HCT116 (cell line): ENCODE measurements around the gene NCBP2. TPM values are rescaled to one million over a fixed set of nuclear protein-coding genes. Genes with fewer than 3 reads are reported as not detected.

Source experiments
- ATAC-seq: fragments of 200-7000 bp; cut with Tn5 transposase; 2 replicates; pipeline ENCODE4 v1.9.1; 2020; ENCODE audit warnings: mild to moderate bottlenecking, moderate library complexity
- BruUV-seq: library from RNA; stranded (reverse); fragments of 400-500 nt; replicated peaks from 2 replicates; lab custom pipeline; 2021; lab: Mats Ljungman, UMichigan
- CTCF ChIA-PET: fragments of 300-600 bp; sonication (Branson Sonifier 250); formaldehyde crosslinking; loops from one replicate; lab custom pipeline; 2021; ENCODE audit warnings: antibody characterized with exemption; lab: Charles Lee
- POLR2A ChIA-PET: fragments of 300-600, 350-600 bp; sonication (Branson Sonifier 250); formaldehyde crosslinking; loops from one replicate; lab custom pipeline; 2021; ENCODE audit warnings: antibody characterized with exemption; lab: Charles Lee
- RAD21 ChIA-PET, 2 experiments: fragments of 300-600 bp; sonication (Branson Sonifier 250); formaldehyde crosslinking; loops; one replicate each; lab custom pipeline; 2023; ENCODE audit warnings: low total read pairs in 2 of 2; ENCODE audit not compliant: uncharacterized antibody in 2 of 2, unreplicated experiment in 2 of 2, low non-redundant PET in 1 of 2; lab: Charles Lee
- DNase-seq: peaks from one replicate; pipeline ENCODE4 v3.0.0-alpha.2; 2010; ENCODE audit warnings: low read depth, low spot score
- H2AFZ ChIP-seq: fragments of 200-600 bp; shearing (Covaris generic), sonication (generic); 2 replicates; pipeline ENCODE4 v1.6.1; 2017; ENCODE audit warnings: low read depth, mixed run types, mixed read lengths, antibody characterized with exemption, low read length; ENCODE audit not compliant: poor library complexity, severe bottlenecking
- H3K27ac ChIP-seq: 2 replicates; pipeline ENCODE4 v1.5.1; 2012; ENCODE audit warnings: low read depth, low read length
- H3K27me3 ChIP-seq: fragments of 200-600 bp; sonication (generic); 2 replicates; pipeline ENCODE4 v1.6.1; 2016; ENCODE audit warnings: mixed run types, low read length, mixed read lengths; ENCODE audit not compliant: insufficient read depth
- H3K36me3 ChIP-seq, 2 experiments: fragments of 200-500 bp in 1 of 2; fragments of 200-600 bp in 1 of 2; sonication (Bioruptor generic) in 1 of 2; sonication (generic) in 1 of 2; 2 replicates each; pipeline versions ENCODE4 v1.5.1 to v1.6.1; 2014 to 2016; ENCODE audit warnings: low read length in 2 of 2, inconsistent platforms in 1 of 2, mixed read lengths in 1 of 2, mixed run types in 1 of 2; ENCODE audit not compliant: insufficient read depth in 2 of 2, control insufficient read depth in 1 of 2
- H3K4me1 ChIP-seq, 2 experiments: fragments of 200-600 bp in 1 of 2; sonication (generic) in 1 of 2; 2 replicates each; pipeline versions ENCODE4 v1.5.1 to v1.6.1; 2012 to 2017; ENCODE audit warnings: low read length in 2 of 2, inconsistent platforms in 1 of 2, mild to moderate bottlenecking in 1 of 2, mixed read lengths in 1 of 2, mixed run types in 1 of 2, moderate library complexity in 1 of 2; ENCODE audit not compliant: insufficient read depth in 2 of 2, control insufficient read depth in 1 of 2
- H3K4me2 ChIP-seq: fragments of 200-600 bp; sonication (generic); 2 replicates; pipeline ENCODE4 v1.6.1; 2017; ENCODE audit warnings: mixed run types, low read length, mixed read lengths
- H3K4me3 ChIP-seq, 2 experiments: fragments of 200-600 bp in 1 of 2; sonication (generic) in 1 of 2; replicated peaks in 1 of 2; 2 replicates each; pipeline ENCODE4 v1.5.1; 2011 to 2016; ENCODE audit warnings: low read length in 2 of 2, control low read depth in 1 of 2, low read depth in 1 of 2, mild to moderate bottlenecking in 1 of 2, mixed read lengths in 1 of 2, mixed run types in 1 of 2
- H3K79me2 ChIP-seq: fragments of 200-600 bp; sonication (generic); 2 replicates; pipeline ENCODE4 v1.6.1; 2017; ENCODE audit warnings: mild to moderate bottlenecking, mixed run types, low read length, moderate library complexity, mixed read lengths; ENCODE audit not compliant: insufficient read depth
- H3K9ac ChIP-seq: fragments of 200-600 bp; sonication (generic); 2 replicates; pipeline ENCODE4 v1.6.1; 2016; ENCODE audit warnings: low read length, mixed read lengths
- H3K9me2 ChIP-seq: fragments of 200-600 bp; sonication (generic), shearing (Covaris generic); 2 replicates; pipeline ENCODE4 v1.6.1; 2017; ENCODE audit warnings: mixed run types, mild to moderate bottlenecking, moderate library complexity; ENCODE audit not compliant: insufficient read depth
- H3K9me3 ChIP-seq, 2 experiments: fragments of 200-500 bp in 1 of 2; fragments of 200-600 bp in 1 of 2; sonication (Bioruptor generic) in 1 of 2; sonication (generic) in 1 of 2; 2 replicates each; pipeline ENCODE4 v1.6.1; 2014 to 2017; ENCODE audit warnings: low read length in 2 of 2, mixed read lengths in 2 of 2, inconsistent platforms in 1 of 2, low read depth in 1 of 2, mild to moderate bottlenecking in 1 of 2, mixed run types in 1 of 2, moderate library complexity in 1 of 2; ENCODE audit not compliant: control insufficient read depth in 1 of 2, insufficient read depth in 1 of 2
- H4K20me1 ChIP-seq: fragments of 200-600 bp; sonication (generic), shearing (Covaris generic); 2 replicates; pipeline ENCODE4 v1.6.1; 2017; ENCODE audit warnings: mixed run types, mild to moderate bottlenecking, moderate library complexity; ENCODE audit not compliant: insufficient read depth
- CEBPB ChIP-seq: IDR thresholded peaks from 2 replicates; pipeline ENCODE4 v1.6.1; 2012; ENCODE audit warnings: low read depth
- ELF1 ChIP-seq: IDR thresholded peaks from 2 replicates; pipeline ENCODE4 v1.6.1; 2012; ENCODE audit warnings: low read depth, borderline replicate concordance
- POLR2AphosphoS5 ChIP-seq: IDR thresholded peaks from 2 replicates; pipeline ENCODE4 v1.6.1; 2011; ENCODE audit warnings: mild to moderate bottlenecking, low read depth, low read length, moderate library complexity
- RAD21 ChIP-seq: IDR thresholded peaks from 2 replicates; pipeline ENCODE4 v1.6.1; 2012; ENCODE audit warnings: low read depth, mild to moderate bottlenecking
- SIN3A ChIP-seq: IDR thresholded peaks from 2 replicates; pipeline ENCODE4 v1.6.1; 2012; ENCODE audit warnings: low read depth
- SRF ChIP-seq: IDR thresholded peaks from 2 replicates; pipeline ENCODE4 v1.6.1; 2012; ENCODE audit warnings: low read depth
- TCF7L2 ChIP-seq: IDR thresholded peaks from 2 replicates; pipeline ENCODE4 v1.7.0; 2011; ENCODE audit warnings: borderline replicate concordance, inconsistent platforms; ENCODE audit not compliant: insufficient read depth, insufficient read length; ENCODE audit errors: extremely low read depth
- ZFX ChIP-seq: fragments of 450-650 bp; IDR thresholded peaks from 2 replicates; pipeline ENCODE4 v1.6.1; 2017
- ZNF274 ChIP-seq: fragments of 200-500 bp; sonication (Bioruptor generic); IDR thresholded peaks from 2 replicates; pipeline ENCODE4 v1.6.1; 2014; ENCODE audit warnings: mild to moderate bottlenecking, low read depth, low read length, inconsistent platforms
- intact Hi-C: fragments of 100-400 bp; cut with micrococcal nuclease; formaldehyde crosslinking; loops from 2 replicates; pipeline ENCODE4 v1.10.0; 2022
- total RNA-seq: library from RNA; stranded (reverse); gene quantifications from one replicate; pipeline ENCODE4 v1.2.1, GENCODE V29; 2021; ENCODE audit not compliant: unreplicated experiment
- TF ChIP-seq, protein P1 (sequence below), 3 experiments: fragments of 200-600 bp in 1 of 3; sonication (generic) in 1 of 3; IDR thresholded peaks in 2 of 3; conservative IDR thresholded peaks in 1 of 3; 2 replicates each; pipeline ENCODE4 v1.5.1; 2012 to 2017; ENCODE audit warnings: low read depth in 2 of 3, low read length in 2 of 3, antibody characterized with exemption in 1 of 3, borderline replicate concordance in 1 of 3, control low read depth in 1 of 3, mild to moderate bottlenecking in 1 of 3, mixed read lengths in 1 of 3, mixed run types in 1 of 3, moderate library complexity in 1 of 3; ENCODE audit not compliant: insufficient read depth in 1 of 3

The NCBP2 gene
- total RNA-seq, 1 experiment from 2014 or later = 82.4 TPM

GRCh38 chr3:196965804-196966173 lies 23.5 kb upstream of the NCBP2 start:
- H3K36me3 ChIP-seq = no peaks in the 10 kb centered on the region
- ATAC-seq = no peak
- H4K20me1 ChIP-seq = no peaks in the 10 kb centered on the region
- no peaks in the 10 kb centered on the region for H3K9me2 ChIP-seq
- H3K79me2 ChIP-seq = no peaks in the 10 kb centered on the region
- BruUV-seq = no TSS peak
- H3K9me3 ChIP-seq = no peaks in the 10 kb centered on the region
- no peak overlapping the region for H3K4me2 ChIP-seq
- H2AFZ ChIP-seq = no peak overlapping the region
- H3K27me3 ChIP-seq = no peaks in the 10 kb centered on the region
- no peak overlapping the region for H3K27ac ChIP-seq
- TF ChIP-seq ZNF274 (no peak), CEBPB (no peak), SRF (no peak), TCF7L2 (no peak), ELF1 (no peak), SIN3A (no peak), POLR2AphosphoS5 (no peak), RAD21 (no peak), ZFX (no peak)
- TF ChIP-seq, protein P1, sequence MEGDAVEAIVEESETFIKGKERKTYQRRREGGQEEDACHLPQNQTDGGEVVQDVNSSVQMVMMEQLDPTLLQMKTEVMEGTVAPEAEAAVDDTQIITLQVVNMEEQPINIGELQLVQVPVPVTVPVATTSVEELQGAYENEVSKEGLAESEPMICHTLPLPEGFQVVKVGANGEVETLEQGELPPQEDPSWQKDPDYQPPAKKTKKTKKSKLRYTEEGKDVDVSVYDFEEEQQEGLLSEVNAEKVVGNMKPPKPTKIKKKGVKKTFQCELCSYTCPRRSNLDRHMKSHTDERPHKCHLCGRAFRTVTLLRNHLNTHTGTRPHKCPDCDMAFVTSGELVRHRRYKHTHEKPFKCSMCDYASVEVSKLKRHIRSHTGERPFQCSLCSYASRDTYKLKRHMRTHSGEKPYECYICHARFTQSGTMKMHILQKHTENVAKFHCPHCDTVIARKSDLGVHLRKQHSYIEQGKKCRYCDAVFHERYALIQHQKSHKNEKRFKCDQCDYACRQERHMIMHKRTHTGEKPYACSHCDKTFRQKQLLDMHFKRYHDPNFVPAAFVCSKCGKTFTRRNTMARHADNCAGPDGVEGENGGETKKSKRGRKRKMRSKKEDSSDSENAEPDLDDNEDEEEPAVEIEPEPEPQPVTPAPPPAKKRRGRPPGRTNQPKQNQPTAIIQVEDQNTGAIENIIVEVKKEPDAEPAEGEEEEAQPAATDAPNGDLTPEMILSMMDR (IDR thresholded peaks at IDR 0.05 in 2 of 3, conservative IDR thresholded peaks at IDR 0.05 in 1 of 3; ENCODE audit: borderline replicate concordance in 1 of 3, insufficient read depth in 1 of 3, low read depth in 2 of 3, low read length in 2 of 3) = no peak
- TF ChIP-seq, all 23 proteins: peak for 0
- DNase-seq = no peak
- Histone ChIP-seq H3K4me1 (peaks cover 7 to 21% of the 10 kb centered on the region in 2 experiments; a peak in 2 of 4 replicates), H3K9ac (no peak overlapping the region), H3K4me3 (no peak overlapping the region)
- ChIA-PET RAD21 (interaction anchor here in 1 of 2 experiments (0.6 kb wide), 1 partner anchor 277 kb away, joined by 3 read pairs; no protein-coding TSS in a partner anchor), POLR2A (no interaction called here), CTCF (no interaction called here)
- intact Hi-C loops = loop anchor here (5.0 kb wide), 1 partner anchor 438 kb away; no protein-coding TSS in a partner anchor
